ENCODE measurements around the gene MMEL1. TPM values are rescaled to one million over a fixed set of nuclear protein-coding genes. Genes with fewer than 3 reads are reported as not detected.

The MMEL1 gene
- total and polyA plus RNA-seq, 2 donors (not counting 3 experiments of a cell fraction or from before 2014, with no cell fraction given) = 1.1 to 1.2 TPM

GRCh38 chr1:2645143-2645542 is 12.3 kb upstream of the MMEL1 start:
- no peaks in the 10 kb centered on the region for H3K27me3 ChIP-seq (ENCODE audit: control insufficient read depth in 2 of 2, insufficient read depth in 2 of 2, low read length in 2 of 2)
- no peak overlapping the region for H3K9ac ChIP-seq (replicated peaks; ENCODE audit: extremely low read depth, insufficient read depth, low read length)
- no peaks in the 10 kb centered on the region for H3K9me3 ChIP-seq (replicated peaks; ENCODE audit: control insufficient read depth, insufficient read depth, low read length)
- intact Hi-C loops (cut with micrococcal nuclease) (loop anchor here (10.0 kb wide), 1 partner anchor 770 kb away; no protein-coding TSS in a partner anchor), dilution Hi-C loops (cut with MboI; ENCODE audit: extremely low pct_ligation_motif_present, low sequenced_read_pairs) (no loop called here)
- no peak for TF ChIP-seq FOS (IDR thresholded peaks at IDR 0.05; ENCODE audit: borderline replicate concordance, insufficient read depth, low read length)
- no peak for TF ChIP-seq MYC (IDR thresholded peaks at IDR 0.05; ENCODE audit: low read depth, low read length)
- TF ChIP-seq POLR2A (IDR thresholded peaks at IDR 0.05; ENCODE audit: low read depth, low read length) = no peak
- no peak for TF ChIP-seq CTCF (IDR thresholded peaks at IDR 0.05; ENCODE audit: extremely low read depth in 1 of 2, insufficient read depth in 1 of 2, low read depth in 1 of 2, low read length in 2 of 2)
- no peak for TF ChIP-seq MAX (IDR thresholded peaks at IDR 0.05; ENCODE audit: insufficient read depth, insufficient read length)
- TF ChIP-seq POLR2AphosphoS5 (IDR thresholded peaks at IDR 0.05; ENCODE audit: insufficient read depth, low read depth, low read length) = no peak
- TF ChIP-seq JUN (IDR thresholded peaks at IDR 0.05; ENCODE audit: borderline replicate concordance, insufficient read depth, insufficient read length, low read depth) = no peak
- no peak for TF ChIP-seq GATA2 (IDR thresholded peaks at IDR 0.05; ENCODE audit: insufficient read depth, insufficient read length, low read depth, low read length)
- TF ChIP-seq EZH2 (IDR thresholded peaks at IDR 0.05; ENCODE audit: borderline replicate concordance, low read depth, low read length, severe bottlenecking) = no peak
- no peak overlapping the region for H3K4me2 ChIP-seq (ENCODE audit: insufficient read depth, low read length)
- CTCF ChIA-PET = no interaction called here
- H3K36me3 ChIP-seq (ENCODE audit: control insufficient read depth in 2 of 2, extremely low read depth in 1 of 2, insufficient read depth in 2 of 2, low read length in 2 of 2) = no peaks in the 10 kb centered on the region
- POLR2A ChIA-PET = no interaction called here
- no peaks in the 10 kb centered on the region for H3K79me2 ChIP-seq (ENCODE audit: control insufficient read depth, insufficient read depth, low read length)
- FAIRE-seq = no peak
- H3K4me3 ChIP-seq (replicated peaks in 1 of 3; ENCODE audit: insufficient read depth in 1 of 3, low read depth in 1 of 3, low read length in 3 of 3) = no peak overlapping the region
- H3K9me1 ChIP-seq (replicated peaks; ENCODE audit: control insufficient read depth, extremely low read depth, insufficient read depth, low read length) = no peaks in the 10 kb centered on the region
- H3K4me1 ChIP-seq (ENCODE audit: control insufficient read depth, extremely low read depth, insufficient read depth, low read length) = peaks cover 8% of the 10 kb centered on the region
- BruUV-seq (replicated peaks) = no TSS peak
- H4K20me1 ChIP-seq (replicated peaks; ENCODE audit: control insufficient read depth, extremely low read depth, insufficient read depth, low read length) = no peaks in the 10 kb centered on the region
- no peak for DNase-seq (ENCODE audit: low read depth, low spot score)
- no peak overlapping the region for H2AFZ ChIP-seq (ENCODE audit: low read depth, low read length)
- H3K27ac ChIP-seq (ENCODE audit: insufficient read depth, low read depth, low read length) = no peak overlapping the region

All from endothelial cell of umbilical vein (primary cell).